GM18873 (cell line): Measurements from ENCODE around the gene PYGB.

Source experiments
- ATAC-seq: cut with Tn5 transposase; IDR thresholded peaks from one replicate; pipeline ENCODE4 v1.9.1; 2021; ENCODE audit warnings: mild to moderate bottlenecking, moderate library complexity, moderate number of reproducible peaks; ENCODE audit not compliant: unreplicated experiment, low FRiP score

The PYGB gene

GRCh38 chr20:25215521-25215920 is 32.4 kb upstream of the PYGB start:
- ATAC-seq = no peak

DNA sequence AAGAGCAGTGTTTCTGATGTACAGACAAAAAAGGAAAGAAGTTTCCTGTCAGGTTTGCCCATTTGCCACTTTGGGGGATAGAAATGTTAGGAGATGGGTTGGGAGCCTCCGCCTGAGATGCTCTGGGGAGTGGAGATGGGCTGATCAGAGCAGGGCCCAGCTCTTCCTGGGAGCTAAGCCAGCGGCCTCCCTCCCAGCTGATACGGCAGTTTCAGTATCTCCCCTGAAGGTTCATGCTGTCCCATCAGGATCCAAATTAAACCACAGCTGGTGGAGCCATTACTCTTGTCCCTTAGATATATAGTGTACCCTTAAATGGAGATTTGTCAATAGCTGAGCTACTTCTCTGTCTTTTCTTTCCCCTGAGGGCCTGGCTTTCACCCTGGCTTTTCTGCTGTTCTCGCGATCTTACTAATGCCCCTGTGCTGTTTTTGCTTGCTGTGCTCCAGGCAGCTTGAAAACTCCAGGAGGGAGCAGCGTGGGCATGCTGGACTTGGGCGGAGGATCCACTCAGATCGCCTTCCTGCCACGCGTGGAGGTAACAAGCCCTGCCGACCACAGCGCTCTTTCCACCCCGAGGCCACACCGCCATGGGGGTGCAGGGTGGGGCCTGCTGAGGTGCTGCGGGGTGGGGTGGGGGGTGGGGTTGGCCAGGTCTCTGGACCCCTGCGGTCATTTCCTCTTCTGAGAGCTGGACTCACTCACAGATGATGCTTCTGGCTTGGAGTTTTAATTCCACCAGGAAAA is 31.5 kb upstream of the PYGB start:
- ATAC-seq = no peak

DNA sequence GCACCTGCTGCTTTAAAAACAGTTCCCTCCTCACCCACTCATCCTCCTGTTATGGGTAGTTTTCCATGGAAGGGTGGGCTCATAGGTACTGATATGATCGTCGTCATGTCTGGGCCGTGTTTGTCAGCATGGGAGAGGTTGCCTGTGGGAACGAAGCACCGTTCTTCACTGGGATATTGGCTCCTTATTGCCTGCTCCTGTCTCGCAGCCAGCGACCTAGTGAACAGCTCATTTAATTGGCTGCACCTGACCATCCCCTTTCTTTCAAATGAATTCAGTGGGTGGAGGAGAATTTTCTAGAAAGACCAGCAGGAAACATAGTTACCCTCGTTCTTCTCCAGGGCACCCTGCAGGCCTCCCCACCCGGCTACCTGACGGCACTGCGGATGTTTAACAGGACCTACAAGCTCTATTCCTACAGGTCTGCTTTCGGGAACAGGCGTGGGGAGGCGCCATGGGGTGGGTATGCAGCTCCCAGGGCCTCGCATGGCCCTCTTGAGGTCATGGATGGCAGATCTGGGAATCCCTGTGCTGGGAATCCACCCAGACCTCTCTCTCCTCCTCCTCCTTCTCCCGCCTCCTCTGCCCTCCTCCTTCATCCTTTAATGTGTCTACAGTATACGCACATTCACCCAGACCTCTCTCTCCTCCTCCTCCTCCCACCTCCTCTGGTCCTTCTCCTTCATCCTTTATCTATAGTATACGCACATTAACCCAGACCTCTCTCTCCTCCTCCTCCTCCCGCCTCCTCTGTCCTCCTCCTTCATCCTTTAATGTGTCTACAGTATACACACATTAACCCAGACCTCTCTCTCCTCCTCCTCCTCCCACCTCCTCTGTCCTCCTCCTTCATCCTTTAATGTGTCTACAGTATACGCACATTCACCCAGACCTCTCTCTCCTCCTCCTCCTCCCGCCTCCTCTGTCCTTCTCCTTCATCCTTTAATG is 30.4 kb upstream of the PYGB start:
- no peak for ATAC-seq

DNA sequence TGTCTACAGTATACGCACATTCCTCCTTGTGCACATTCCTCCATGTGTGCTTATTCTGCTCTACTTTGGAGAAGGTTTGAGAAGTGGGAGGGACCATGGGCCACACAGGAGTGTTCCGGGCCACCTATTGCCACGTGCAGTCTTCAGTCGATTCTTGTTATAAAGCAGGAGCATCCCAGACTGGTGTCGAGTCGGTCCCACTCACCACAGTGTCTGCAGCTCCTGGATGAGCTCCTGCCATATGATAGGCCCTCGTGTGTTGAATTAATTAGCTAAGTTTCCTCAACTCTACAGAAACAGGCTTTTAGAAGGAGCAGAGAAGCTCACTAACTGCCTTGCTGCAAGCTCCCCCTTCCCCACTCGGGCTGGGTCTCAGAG is 29.8 kb upstream of the PYGB start:
- no peak for ATAC-seq

DNA sequence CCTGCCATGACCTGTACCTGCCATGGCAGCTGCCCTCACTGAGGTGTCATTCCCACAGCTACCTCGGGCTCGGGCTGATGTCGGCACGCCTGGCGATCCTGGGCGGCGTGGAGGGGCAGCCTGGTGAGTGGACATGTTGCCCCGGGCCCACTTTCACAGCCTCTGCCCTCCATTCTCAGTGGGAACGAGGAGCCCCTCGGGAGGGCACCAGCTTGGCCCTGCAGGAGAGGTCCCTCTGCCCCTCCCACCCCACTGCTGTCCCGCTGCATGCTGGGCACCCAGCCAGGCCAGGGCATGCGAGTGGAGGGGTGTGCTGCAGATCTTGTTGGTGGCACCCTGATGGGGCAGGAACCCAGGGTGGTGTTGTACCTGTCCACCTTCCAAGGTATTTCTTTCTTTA is 29.4 kb upstream of the PYGB start:
- no peak for ATAC-seq

GRCh38 chr20:25219365-25219764 is 28.5 kb upstream of the PYGB start:
- ATAC-seq = no peak

GRCh38 chr20:25220021-25220730 is 27.7 kb upstream of the PYGB start:
- ATAC-seq = no peak

DNA sequence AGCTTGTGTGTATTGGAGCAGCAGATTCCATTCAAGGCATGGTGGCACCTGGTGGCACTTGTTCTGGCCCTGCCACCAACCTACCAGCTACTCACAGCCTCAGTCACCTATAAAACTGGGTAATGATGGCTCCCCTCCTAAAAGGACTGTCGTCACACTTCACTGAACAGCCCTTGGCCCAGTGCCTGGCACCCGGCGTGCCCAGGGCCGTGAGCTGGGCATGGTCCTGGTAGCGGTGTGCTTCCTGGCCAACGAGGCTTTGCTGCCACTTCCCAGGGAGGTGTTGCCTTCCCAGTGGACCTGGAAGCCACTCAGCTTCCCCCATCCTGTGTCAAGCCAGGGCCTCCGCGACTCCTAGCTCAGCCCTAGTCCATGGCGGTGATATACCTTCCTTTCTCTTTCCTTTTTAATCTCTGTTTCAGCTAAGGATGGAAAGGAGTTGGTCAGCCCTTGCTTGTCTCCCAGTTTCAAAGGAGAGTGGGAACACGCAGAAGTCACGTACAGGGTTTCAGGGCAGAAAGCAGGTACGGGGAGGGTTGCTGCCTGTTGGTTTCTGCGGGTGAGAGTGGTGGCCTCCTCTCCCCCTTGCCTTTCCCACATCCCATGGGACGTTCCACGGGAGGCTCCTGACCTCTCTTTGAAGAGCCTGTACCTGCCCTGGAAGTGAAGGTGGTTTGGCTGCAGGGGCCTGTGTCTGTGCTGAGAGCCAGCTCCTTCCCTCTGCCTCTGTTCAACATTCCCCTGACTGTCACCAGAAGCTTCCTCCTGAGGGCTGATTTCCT is 26.9 kb upstream of the PYGB start:
- no peak for ATAC-seq

DNA sequence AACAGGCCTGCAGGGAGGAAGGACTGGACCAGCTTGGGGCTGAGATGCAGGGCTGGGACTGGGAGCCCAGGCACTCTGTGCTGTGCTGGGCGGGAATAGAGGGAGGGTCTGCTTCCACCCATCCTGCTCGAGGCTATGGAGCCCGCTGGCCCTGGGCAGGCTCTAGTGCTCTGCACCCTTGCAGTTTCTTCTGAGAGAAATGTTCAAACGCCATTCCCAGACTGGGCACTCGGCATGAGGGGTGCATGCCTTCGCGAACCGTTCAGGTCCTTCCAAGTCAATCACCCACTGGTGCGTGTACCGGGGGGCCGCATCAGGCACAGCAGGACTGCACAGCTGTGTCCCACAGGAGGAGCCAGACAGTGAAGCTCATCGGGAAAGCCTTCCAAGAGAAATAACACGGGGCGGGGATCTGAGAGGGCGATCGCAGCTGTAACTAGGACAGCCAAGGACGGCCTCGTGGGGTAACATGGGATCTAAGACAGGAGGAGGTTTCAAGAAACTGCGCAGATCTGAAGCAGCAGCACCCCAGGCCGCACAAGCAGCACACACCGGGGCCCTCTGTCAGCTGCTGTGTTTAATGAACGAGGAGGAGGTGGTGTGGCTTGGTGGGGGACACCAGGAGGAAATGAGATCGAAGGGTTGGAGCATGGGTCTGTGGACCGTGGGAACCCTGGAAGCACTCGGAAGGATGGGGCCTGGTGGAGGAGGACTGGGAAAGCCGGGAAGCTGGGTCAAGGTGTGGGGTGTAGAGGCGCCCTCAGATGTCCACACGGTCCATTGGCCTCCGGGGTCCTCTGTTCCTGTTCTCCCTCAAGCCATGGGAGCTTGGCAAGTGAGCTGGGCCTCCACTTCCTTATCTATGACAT is 26.1 kb upstream of the PYGB start:
- no peak for ATAC-seq

DNA sequence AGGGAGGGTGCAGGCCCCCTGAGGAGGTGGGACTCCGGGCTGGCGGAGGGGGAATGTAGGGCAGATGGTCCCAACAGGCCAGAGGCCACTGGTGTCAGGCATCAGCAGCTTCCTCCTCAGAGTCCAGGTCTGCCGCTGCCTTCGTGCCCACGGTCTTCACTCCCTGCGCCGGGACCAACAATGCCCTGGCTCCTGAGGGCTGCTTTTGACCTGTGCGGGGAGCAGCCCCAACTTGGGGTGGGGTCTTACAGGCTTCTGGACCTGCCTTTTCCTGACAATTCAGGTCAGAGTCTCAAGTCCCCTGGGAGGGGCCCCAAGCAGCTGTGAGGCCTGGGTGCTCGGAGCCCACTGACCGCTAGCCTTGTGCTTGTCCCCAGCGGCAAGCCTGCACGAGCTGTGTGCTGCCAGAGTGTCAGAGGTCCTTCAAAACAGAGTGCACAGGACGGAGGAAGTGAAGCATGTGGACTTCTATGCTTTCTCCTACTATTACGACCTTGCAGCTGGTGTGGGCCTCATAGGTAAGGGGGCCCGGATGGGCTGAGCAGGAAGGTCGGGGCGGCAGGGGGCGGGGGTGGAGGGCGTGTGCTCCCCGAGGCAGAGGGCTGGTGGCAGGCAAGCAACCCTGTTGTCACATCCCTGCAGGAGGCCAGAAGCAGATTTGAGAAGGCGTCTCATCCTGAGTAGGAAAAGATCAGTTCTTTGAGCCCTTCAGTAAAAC is 25.3 kb upstream of the PYGB start:
- ATAC-seq = no peak

DNA sequence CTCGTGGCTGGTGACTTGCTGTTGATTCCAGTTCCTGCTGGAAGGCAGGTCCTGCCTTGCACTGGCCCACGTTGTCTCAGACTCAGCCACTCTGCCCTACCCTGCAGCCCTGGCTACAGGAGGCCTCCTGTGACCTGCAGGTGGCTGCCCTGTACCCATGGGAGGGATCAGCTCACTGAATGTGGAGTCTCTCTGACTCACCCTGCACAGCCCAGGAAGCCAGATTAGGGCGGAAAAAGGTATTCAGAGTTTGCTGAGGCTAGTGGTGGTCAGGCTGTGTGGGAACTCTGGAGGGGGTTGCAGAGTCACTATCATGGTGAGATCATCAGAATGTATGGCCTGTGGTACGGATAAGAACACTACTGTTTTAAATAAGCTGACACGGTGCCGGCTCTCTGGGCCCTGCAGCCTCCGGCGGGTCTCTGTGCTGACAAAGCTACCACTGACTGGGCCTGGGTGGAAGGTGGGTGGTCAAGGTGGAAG is 24.7 kb upstream of the PYGB start:
- no peak for ATAC-seq

DNA sequence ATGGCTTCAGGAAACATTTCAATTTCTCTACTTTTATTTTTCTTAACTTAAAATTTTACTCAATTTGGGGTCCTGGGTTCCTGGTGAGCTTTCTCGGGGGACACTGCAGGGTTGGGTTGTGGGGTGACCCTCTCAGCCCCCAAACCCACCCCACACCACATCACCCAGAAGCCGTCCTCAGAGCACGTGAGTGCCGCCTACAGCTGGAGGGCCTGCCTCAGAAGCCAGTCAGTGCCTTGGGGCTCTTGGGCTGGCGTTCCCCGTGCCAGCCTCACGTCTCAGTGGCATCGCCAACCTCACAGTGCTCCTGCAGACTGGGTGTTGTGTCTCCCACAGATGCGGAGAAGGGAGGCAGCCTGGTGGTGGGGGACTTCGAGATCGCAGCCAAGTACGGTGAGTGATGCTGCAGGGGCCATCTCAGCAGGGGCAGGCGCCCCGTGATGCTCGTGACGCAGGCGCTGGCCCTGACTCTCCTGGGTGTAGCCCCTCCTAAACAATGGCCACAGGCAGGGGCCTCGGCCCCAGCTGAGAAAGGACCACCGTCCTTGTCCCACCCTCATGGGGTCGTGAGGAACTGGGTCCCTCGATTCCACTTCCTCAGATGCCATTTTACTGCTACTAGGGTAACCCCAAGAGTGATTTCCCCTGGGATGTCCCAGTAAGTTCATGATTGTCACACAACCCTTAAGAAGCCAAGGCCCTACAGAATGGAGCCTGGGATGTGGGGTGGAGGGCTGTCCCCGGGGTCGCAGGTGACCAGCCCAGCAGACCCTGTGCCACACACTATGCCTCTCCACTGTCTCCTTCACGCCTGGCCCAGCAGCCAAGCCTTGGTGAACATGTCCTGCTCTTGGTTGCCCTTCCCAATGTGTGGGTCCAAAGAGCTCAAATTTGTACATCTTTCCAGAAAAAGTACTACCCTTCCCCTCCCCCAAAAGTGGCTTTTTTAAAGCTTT is 23.8 kb upstream of the PYGB start:
- ATAC-seq = no peak

DNA sequence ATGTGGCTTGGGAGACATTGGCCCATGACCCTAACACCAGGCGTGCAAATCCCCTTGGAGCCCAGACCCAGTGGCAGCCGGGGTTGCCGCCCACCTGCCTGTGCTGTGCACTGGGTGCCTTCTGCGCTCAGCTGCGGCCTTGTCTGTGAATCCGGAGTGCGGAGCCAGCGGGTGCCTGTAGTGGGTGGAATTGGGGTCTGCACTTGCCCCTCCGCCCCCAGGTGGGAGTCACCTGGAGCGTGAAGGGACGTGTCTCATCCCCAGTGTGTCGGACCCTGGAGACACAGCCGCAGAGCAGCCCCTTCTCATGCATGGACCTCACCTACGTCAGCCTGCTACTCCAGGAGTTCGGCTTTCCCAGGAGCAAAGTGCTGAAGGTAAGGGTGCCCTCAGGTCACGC is 22.9 kb upstream of the PYGB start:
- ATAC-seq = no peak

DNA sequence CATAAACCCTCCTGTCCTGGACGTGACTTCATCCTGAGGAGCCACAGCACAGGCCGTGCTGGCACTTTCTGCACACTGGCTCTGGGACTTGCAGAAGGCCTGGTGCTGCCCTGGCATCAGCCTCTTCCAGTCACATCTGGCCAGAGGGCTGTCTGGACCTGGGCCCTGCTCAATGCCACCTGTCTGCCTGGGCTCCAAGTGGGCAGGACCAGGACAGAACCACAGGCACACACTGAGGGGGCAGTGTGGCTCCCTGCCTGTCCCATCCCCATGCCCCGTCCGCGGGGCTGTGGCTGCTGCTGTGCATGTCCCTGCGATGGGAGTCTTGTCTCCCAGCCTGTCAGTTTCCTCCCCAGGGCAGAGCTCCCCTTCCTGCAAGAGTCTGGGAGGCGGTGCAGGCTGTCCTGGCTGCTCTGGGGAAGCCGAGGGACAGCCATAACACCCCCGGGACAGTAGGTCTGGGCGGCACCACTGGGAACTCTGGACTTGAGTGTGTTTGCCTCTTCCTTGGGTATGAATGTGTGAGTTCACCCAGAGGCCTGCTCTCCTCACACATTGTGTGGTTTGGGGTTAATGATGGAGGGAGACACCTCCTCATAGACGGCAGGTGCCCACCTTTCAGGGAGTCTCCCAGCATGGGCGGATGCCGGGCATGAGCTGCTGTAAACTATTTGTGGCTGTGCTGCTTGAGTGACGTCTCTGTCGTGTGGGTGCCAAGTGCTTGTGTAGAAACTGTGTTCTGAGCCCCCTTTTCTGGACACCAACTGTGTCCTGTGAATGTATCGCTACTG is 22.0 kb upstream of the PYGB start:
- no peak for ATAC-seq

GRCh38 chr20:25226433-25227316 is 21.2 kb upstream of the PYGB start:
- ATAC-seq = no peak

GRCh38 chr20:25227317-25227831 is 20.5 kb upstream of the PYGB start:
- ATAC-seq = no peak
